ENCODE measurements around the gene KDM7A. TPM values are rescaled to one million over a fixed set of nuclear protein-coding genes. Genes with fewer than 3 reads are reported as not detected.

Gene KDM7A
- total RNA-seq, 1 experiment from 2014 or later, result 1.5 TPM

GRCh38 chr7:140084972-140085371, 91.8 kb downstream of the KDM7A start:
- H2AFZ ChIP-seq, result no peak overlapping the region
- intact Hi-C loops (cut with micrococcal nuclease; ENCODE audit: unreplicated experiment), result no loop called here
- H3K36me3 ChIP-seq (ENCODE audit: low read depth), result no peaks in the 10 kb centered on the region
- DNase-seq, result no peak
- H3K4me2 ChIP-seq, result no peak overlapping the region
- H3K79me2 ChIP-seq (ENCODE audit: low read depth), result no peaks in the 10 kb centered on the region
- H3F3A ChIP-seq (ENCODE audit: insufficient read depth, low read depth), result no peaks in the 10 kb centered on the region
- no TSS peak for BruUV-seq (replicated peaks)
- H3K4me1 ChIP-seq (replicated peaks; ENCODE audit: insufficient read depth), result no peaks in the 10 kb centered on the region
- H3K9me3 ChIP-seq (ENCODE audit: insufficient read depth, low read depth), result no peaks in the 10 kb centered on the region
- H3K9me2 ChIP-seq (ENCODE audit: insufficient read depth), result no peaks in the 10 kb centered on the region
- ChIA-PET CTCF (no interaction called here), POLR2A (ENCODE audit: unreplicated experiment) (interaction anchor here (0.7 kb wide), 1 partner anchor 437 kb away, joined by 3 read pairs; no protein-coding TSS in a partner anchor)
- no peak overlapping the region for H3K4me3 ChIP-seq
- H3K27ac ChIP-seq, result no peak overlapping the region
- H3K27me3 ChIP-seq (ENCODE audit: insufficient read depth, low read depth), result no peaks in the 10 kb centered on the region
- H4K20me1 ChIP-seq (ENCODE audit: insufficient read depth), result no peaks in the 10 kb centered on the region
- TF ChIP-seq, protein P1, sequence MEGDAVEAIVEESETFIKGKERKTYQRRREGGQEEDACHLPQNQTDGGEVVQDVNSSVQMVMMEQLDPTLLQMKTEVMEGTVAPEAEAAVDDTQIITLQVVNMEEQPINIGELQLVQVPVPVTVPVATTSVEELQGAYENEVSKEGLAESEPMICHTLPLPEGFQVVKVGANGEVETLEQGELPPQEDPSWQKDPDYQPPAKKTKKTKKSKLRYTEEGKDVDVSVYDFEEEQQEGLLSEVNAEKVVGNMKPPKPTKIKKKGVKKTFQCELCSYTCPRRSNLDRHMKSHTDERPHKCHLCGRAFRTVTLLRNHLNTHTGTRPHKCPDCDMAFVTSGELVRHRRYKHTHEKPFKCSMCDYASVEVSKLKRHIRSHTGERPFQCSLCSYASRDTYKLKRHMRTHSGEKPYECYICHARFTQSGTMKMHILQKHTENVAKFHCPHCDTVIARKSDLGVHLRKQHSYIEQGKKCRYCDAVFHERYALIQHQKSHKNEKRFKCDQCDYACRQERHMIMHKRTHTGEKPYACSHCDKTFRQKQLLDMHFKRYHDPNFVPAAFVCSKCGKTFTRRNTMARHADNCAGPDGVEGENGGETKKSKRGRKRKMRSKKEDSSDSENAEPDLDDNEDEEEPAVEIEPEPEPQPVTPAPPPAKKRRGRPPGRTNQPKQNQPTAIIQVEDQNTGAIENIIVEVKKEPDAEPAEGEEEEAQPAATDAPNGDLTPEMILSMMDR (conservative IDR thresholded peaks at IDR 0.05), result no peak
- TF ChIP-seq EZH2 (IDR thresholded peaks at IDR 0.05; ENCODE audit: low read depth), result no peak

- H3K27ac ChIP-seq, result no peak overlapping the region
- BruUV-seq (replicated peaks), result no TSS peak
- intact Hi-C loops (cut with micrococcal nuclease; ENCODE audit: unreplicated experiment), result no loop called here
- no peaks in the 10 kb centered on the region for H3F3A ChIP-seq (ENCODE audit: insufficient read depth, low read depth)
- no peaks in the 10 kb centered on the region for H3K27me3 ChIP-seq (ENCODE audit: insufficient read depth, low read depth)
- no peak overlapping the region for H2AFZ ChIP-seq
- no peak overlapping the region for H3K4me3 ChIP-seq
- H3K79me2 ChIP-seq (ENCODE audit: low read depth), result no peaks in the 10 kb centered on the region
- no peaks in the 10 kb centered on the region for H4K20me1 ChIP-seq (ENCODE audit: insufficient read depth)
- no peak for TF ChIP-seq EZH2 (IDR thresholded peaks at IDR 0.05; ENCODE audit: low read depth)
- TF ChIP-seq, protein P1 (conservative IDR thresholded peaks at IDR 0.05), result no peak
- H3K36me3 ChIP-seq (ENCODE audit: low read depth), result no peaks in the 10 kb centered on the region
- no peak for DNase-seq
- H3K4me1 ChIP-seq (replicated peaks; ENCODE audit: insufficient read depth), result no peaks in the 10 kb centered on the region
- H3K4me2 ChIP-seq, result no peak overlapping the region
- ChIA-PET CTCF (no interaction called here), POLR2A (ENCODE audit: unreplicated experiment) (no interaction called here)
- H3K9me2 ChIP-seq (ENCODE audit: insufficient read depth), result no peaks in the 10 kb centered on the region
- no peaks in the 10 kb centered on the region for H3K9me3 ChIP-seq (ENCODE audit: insufficient read depth, low read depth)
Measured at GRCh38 chr7:140084142-140084655, 92.6 kb downstream of the KDM7A start.

GRCh38 chr7:140082770-140083169, 94.0 kb downstream of the KDM7A start:
- Histone ChIP-seq H3K27ac (no peak overlapping the region), H3K27me3 (ENCODE audit: insufficient read depth, low read depth) (no peaks in the 10 kb centered on the region), H3K4me3 (no peak overlapping the region), H3K36me3 (ENCODE audit: low read depth) (no peaks in the 10 kb centered on the region), H3K4me1 (replicated peaks; ENCODE audit: insufficient read depth) (no peaks in the 10 kb centered on the region), H3K9me2 (ENCODE audit: insufficient read depth) (no peaks in the 10 kb centered on the region), H4K20me1 (ENCODE audit: insufficient read depth) (no peaks in the 10 kb centered on the region), H3K79me2 (ENCODE audit: low read depth) (no peaks in the 10 kb centered on the region), H3F3A (ENCODE audit: insufficient read depth, low read depth) (no peaks in the 10 kb centered on the region), H3K4me2 (no peak overlapping the region), H3K9me3 (ENCODE audit: insufficient read depth, low read depth) (no peaks in the 10 kb centered on the region), H2AFZ (no peak overlapping the region)
- ChIA-PET CTCF (no interaction called here), POLR2A (ENCODE audit: unreplicated experiment) (interaction anchor here (0.7 kb wide), 1 partner anchor 48 kb away, joined by 10 read pairs; no protein-coding TSS in a partner anchor)
- no peak for TF ChIP-seq EZH2 (IDR thresholded peaks at IDR 0.05; ENCODE audit: low read depth)
- TF ChIP-seq, protein P1 (conservative IDR thresholded peaks at IDR 0.05), result no peak
- no TSS peak for BruUV-seq (replicated peaks)
- intact Hi-C loops (cut with micrococcal nuclease; ENCODE audit: unreplicated experiment), result no loop called here
- no peak for DNase-seq

Measured in PC-9 (cell line).